B cell (primary cell): ENCODE measurements around the gene ATP1B2.

ENCODE experiments used
- CTCF ChIP-seq: fragments of 200-600 bp; IDR thresholded peaks from one replicate; pipeline ENCODE4 v1.8.0; 2022; ENCODE audit warnings: antibody characterized with exemption, mild to moderate bottlenecking
- EZH2 ChIP-seq: IDR thresholded peaks from 2 replicates; pipeline ENCODE4 v1.6.1; 2012; ENCODE audit warnings: borderline replicate concordance, low read depth, mild to moderate bottlenecking, moderate library complexity, low read length; ENCODE audit not compliant: insufficient read depth, poor library complexity, severe bottlenecking

DNA sequence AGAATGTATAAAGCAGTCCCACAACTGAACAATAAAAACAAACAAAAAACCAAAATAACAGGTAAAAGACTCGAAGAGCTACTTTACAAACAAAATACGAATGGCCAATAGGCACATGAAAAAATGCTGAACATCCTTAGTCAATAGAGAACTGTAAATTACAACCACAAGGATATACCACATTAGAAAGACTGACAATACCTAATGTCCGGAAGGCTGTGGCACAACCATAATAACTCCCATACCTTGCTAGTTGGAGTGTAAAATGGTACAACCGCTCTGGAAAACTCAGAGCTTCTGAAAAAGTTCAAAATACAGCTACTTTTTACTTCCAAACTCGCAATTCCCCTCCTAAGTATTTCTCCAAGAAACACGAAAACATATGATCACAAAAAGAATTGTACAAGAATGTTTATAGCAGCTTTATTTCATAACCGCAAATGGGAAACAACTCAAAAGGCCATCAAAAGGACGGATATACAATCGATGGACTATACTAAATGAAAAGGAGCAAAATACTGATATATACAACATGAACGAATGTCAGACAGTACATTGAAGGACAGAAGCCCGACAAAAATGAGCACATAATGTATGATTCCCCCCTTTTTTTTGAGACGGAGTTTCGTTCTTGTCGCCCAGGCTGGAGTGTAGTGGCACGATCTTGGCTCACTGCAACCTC lies 34.3 kb downstream of the ATP1B2 start:
- no peak for TF ChIP-seq EZH2
- TF ChIP-seq CTCF: no peak
